GM12878 (cell line): ENCODE measurements around the gene IL10. TPM values are rescaled to one million over a fixed set of nuclear protein-coding genes. Genes with fewer than 3 reads are reported as not detected.

ENCODE experiments used
- BHLHE40 ChIP-seq, 2 experiments: fragments of 450-650 bp in 1 of 2; IDR thresholded peaks; 2 replicates each; pipeline ENCODE4 v1.6.1; 2011 to 2017; ENCODE audit warnings: low read depth in 2 of 2, borderline replicate concordance in 1 of 2, improper control_type of control experiment in 1 of 2, low read length in 1 of 2, mild to moderate bottlenecking in 1 of 2
- CHD1 ChIP-seq: IDR thresholded peaks from 2 replicates; pipeline ENCODE4 v1.6.1; 2012; ENCODE audit warnings: low read depth, low read length, improper control_type of control experiment
- CHD2 ChIP-seq: IDR thresholded peaks from 2 replicates; pipeline ENCODE4 v1.6.1; 2011; ENCODE audit warnings: low read depth, low read length, improper control_type of control experiment, borderline replicate concordance
- DPF2 ChIP-seq: fragments of 450-650 bp; IDR thresholded peaks from 2 replicates; pipeline ENCODE4 v1.6.1; 2017; ENCODE audit warnings: mild to moderate bottlenecking
- EP300 ChIP-seq, 2 experiments: fragments of 150-350 bp in 1 of 2; IDR thresholded peaks; 2 replicates each; pipeline ENCODE4 v1.6.1; 2011 to 2012; ENCODE audit warnings: low read depth in 2 of 2, low read length in 2 of 2, borderline replicate concordance in 1 of 2, improper control_type of control experiment in 1 of 2, inconsistent platforms in 1 of 2; ENCODE audit not compliant: control insufficient read depth in 1 of 2
- ESRRA ChIP-seq: IDR thresholded peaks from 2 replicates; pipeline ENCODE4 v1.6.1; 2012; ENCODE audit warnings: mild to moderate bottlenecking, low read length, improper control_type of control experiment
- EZH2 ChIP-seq: IDR thresholded peaks from 2 replicates; pipeline ENCODE4 v1.6.1; 2012; ENCODE audit warnings: low read depth, mild to moderate bottlenecking, control low read depth, inconsistent platforms, low read length, borderline replicate concordance; ENCODE audit not compliant: control insufficient read depth
- FOXM1 ChIP-seq: IDR thresholded peaks from 2 replicates; pipeline ENCODE4 v1.6.1; 2012; ENCODE audit warnings: low read depth, mild to moderate bottlenecking, inconsistent platforms, low read length, moderate library complexity
- GABPA ChIP-seq: IDR thresholded peaks from 2 replicates; pipeline ENCODE4 v1.6.1; 2014; ENCODE audit warnings: antibody characterized with exemption, low read depth, mild to moderate bottlenecking, inconsistent platforms
- GATAD2B ChIP-seq: fragments of 450-650 bp; conservative IDR thresholded peaks from 2 replicates; pipeline ENCODE4 v1.6.1; 2017; ENCODE audit warnings: low read depth, mild to moderate bottlenecking, moderate library complexity
- IKZF1 ChIP-seq: fragments of 450-650 bp; conservative IDR thresholded peaks from 2 replicates; pipeline ENCODE4 v1.6.1; 2017; ENCODE audit warnings: antibody characterized with exemption, mild to moderate bottlenecking
- IKZF2 ChIP-seq, 2 experiments: fragments of 450-650 bp; IDR thresholded peaks; 2 replicates each; pipeline ENCODE4 v1.6.1; 2017; ENCODE audit warnings: mild to moderate bottlenecking in 2 of 2, moderate library complexity in 2 of 2
- JUND ChIP-seq: IDR thresholded peaks from 2 replicates; pipeline ENCODE4 v1.6.1; 2012; ENCODE audit warnings: low read depth, mild to moderate bottlenecking, low read length, improper control_type of control experiment, moderate library complexity
- NRF1 ChIP-seq: conservative IDR thresholded peaks from 2 replicates; pipeline ENCODE4 v1.6.1; 2011; ENCODE audit warnings: mild to moderate bottlenecking, low read depth, low read length, improper control_type of control experiment
- POLR2A ChIP-seq: IDR thresholded peaks from 2 replicates; pipeline ENCODE4 v1.6.1; 2011; ENCODE audit warnings: low read depth, mild to moderate bottlenecking, low read length
- POLR2AphosphoS5 ChIP-seq: IDR thresholded peaks from 2 replicates; pipeline ENCODE4 v1.6.1; 2011; ENCODE audit warnings: mild to moderate bottlenecking, low read length, inconsistent platforms
- POU2F2 ChIP-seq: IDR thresholded peaks from 3 replicates; pipeline ENCODE4 v1.6.1; 2011; ENCODE audit warnings: low read depth, mild to moderate bottlenecking, low read length, borderline replicate concordance
- RFX5 ChIP-seq: IDR thresholded peaks from 2 replicates; pipeline ENCODE4 v1.6.1; 2011; ENCODE audit warnings: low read depth, low read length, improper control_type of control experiment
- RUNX3 ChIP-seq: IDR thresholded peaks from 2 replicates; pipeline ENCODE4 v1.6.1; 2012; ENCODE audit warnings: low read length, inconsistent platforms
- SMAD1 ChIP-seq: fragments of 450-650 bp; IDR thresholded peaks from 2 replicates; pipeline ENCODE4 v1.6.1; 2018; ENCODE audit warnings: mild to moderate bottlenecking, low read depth; ENCODE audit not compliant: partially characterized antibody
- SPI1 ChIP-seq: IDR thresholded peaks from 2 replicates; pipeline ENCODE4 v1.6.1; 2011; ENCODE audit warnings: low read depth, mild to moderate bottlenecking, low read length, moderate library complexity, borderline replicate concordance; ENCODE audit not compliant: insufficient read depth
- SUZ12 ChIP-seq: fragments of 200-600 bp; sonication (generic); IDR thresholded peaks from one replicate; pipeline ENCODE4 v1.6.1; 2018; ENCODE audit warnings: antibody characterized with exemption, mild to moderate bottlenecking; ENCODE audit not compliant: unreplicated experiment
- TARDBP ChIP-seq: IDR thresholded peaks from 2 replicates; pipeline ENCODE4 v1.6.1; 2016; ENCODE audit warnings: borderline replicate concordance
- TBL1XR1 ChIP-seq: IDR thresholded peaks from 2 replicates; pipeline ENCODE4 v1.6.1; 2012; ENCODE audit warnings: low read depth, low read length, improper control_type of control experiment
- TCF7 ChIP-seq: IDR thresholded peaks from 2 replicates; pipeline ENCODE4 v1.6.1; 2014; ENCODE audit warnings: antibody characterized with exemption, borderline replicate concordance
- YY1 ChIP-seq: IDR thresholded peaks from 2 replicates; pipeline ENCODE4 v1.6.1; 2011; ENCODE audit warnings: low read depth, mild to moderate bottlenecking, low read length
- ZNF207 ChIP-seq: fragments of 450-650 bp; IDR thresholded peaks from 2 replicates; pipeline ENCODE4 v1.6.1; 2014; ENCODE audit warnings: antibody characterized with exemption, mild to moderate bottlenecking, borderline replicate concordance
- ZNF274 ChIP-seq: IDR thresholded peaks from one replicate; pipeline ENCODE4 v1.8.0; 2011; ENCODE audit not compliant: insufficient read length, insufficient read depth
- ZNF384 ChIP-seq: IDR thresholded peaks from 2 replicates; pipeline ENCODE4 v1.6.1; 2012; ENCODE audit warnings: low read depth, mild to moderate bottlenecking, low read length, improper control_type of control experiment, borderline replicate concordance
- ZNF687 ChIP-seq: fragments of 450-650 bp; IDR thresholded peaks from 2 replicates; pipeline ENCODE4 v1.6.1; 2017; ENCODE audit warnings: mild to moderate bottlenecking, moderate library complexity
- polyA plus RNA-seq, 11 experiments: library from polyadenylated mRNA; depleted of rRNA in 4 of 11; unstranded in 6 of 11; stranded (reverse) in 5 of 11; fragments of >200 nt; fragmentation: Nextera tagmentation in 4 of 11; fragmentation: Illumina TruSeq in 1 of 11; extraction: Ambion mirVana in 4 of 11; extraction: Trizol in 1 of 11; gene quantifications; 1 replicate in 1 of 11; 2 replicates in 10 of 11; pipeline versions ENCODE4 v1.2.1 to v1.2.3, GENCODE V29; 2011 to 2016; ENCODE audit warnings: inconsistent platforms in 2 of 11, missing spikeins in 2 of 11, low read depth in 1 of 11
- total RNA-seq, 4 experiments: library from RNA; depleted of rRNA in 3 of 4; stranded (reverse); fragments of >200 nt in 3 of 4; fragmentation: Illumina TruSeq in 1 of 4; extraction: Trizol in 1 of 4; gene quantifications; 2 replicates each; pipeline versions ENCODE4 v1.2.1 to v1.2.3, GENCODE V29; 2013 to 2021

The IL10 gene
- total and polyA plus RNA-seq, 10 of the 15 experiments (the other 5 are each of a cell fraction or from before 2014, with no cell fraction given): 0.34 to 5.0 (median 1.1) TPM

- no peak for TF ChIP-seq EZH2
- TF ChIP-seq CHD1: no peak
- TF ChIP-seq TBL1XR1: peak; percentile 100
- TF ChIP-seq IKZF1: peak; percentile 98
- no peak for TF ChIP-seq ESRRA
- no peak for TF ChIP-seq NRF1
- peak; percentile 98 to 99 for TF ChIP-seq EP300 (IDR thresholded peaks at IDR 0.05; ENCODE audit: borderline replicate concordance in 1 of 2, control insufficient read depth in 1 of 2, low read depth in 2 of 2, low read length in 2 of 2)
- TF ChIP-seq RFX5: 0 out of 2 replicates have a peak, but pooled peaks have one; percentile 21
- peak; percentile 58; the same call in 1 of the 2 replicates for TF ChIP-seq ZNF687
- TF ChIP-seq CHD2: peak; percentile 79
- TF ChIP-seq BHLHE40 (IDR thresholded peaks at IDR 0.05; ENCODE audit: borderline replicate concordance in 1 of 2, low read depth in 2 of 2, low read length in 1 of 2): peak; percentile 98 to 99
- TF ChIP-seq ZNF274: no peak
- peak; percentile 98 for TF ChIP-seq IKZF2 (IDR thresholded peaks at IDR 0.05)
- TF ChIP-seq GABPA: peak; percentile 77
- peak; percentile 87 for TF ChIP-seq SMAD1
- TF ChIP-seq TARDBP: peak; percentile 68; the same call in 1 of the 2 replicates
- TF ChIP-seq JUND: peak; percentile 78; the same call in 1 of the 2 replicates
- peak; percentile 95 for TF ChIP-seq DPF2
- peak; percentile 76; the same call in 1 of the 2 replicates for TF ChIP-seq ZNF207
- TF ChIP-seq ZNF384: no peak
- TF ChIP-seq YY1: peak; percentile 62; the same call in 1 of the 2 replicates
- peak; percentile 99 for TF ChIP-seq TCF7
- peak; percentile 90 for TF ChIP-seq GATAD2B
- TF ChIP-seq FOXM1: peak; percentile 95
- TF ChIP-seq SUZ12: no peak
- TF ChIP-seq POLR2AphosphoS5: 0 out of 2 replicates have a peak, but pooled peaks have one; percentile 41
- peak; percentile 24; the same call in 1 of the 2 replicates for TF ChIP-seq SPI1
- peak; percentile 99 for TF ChIP-seq RUNX3
- peak; percentile 71; the same call in 1 of the 3 replicates for TF ChIP-seq POU2F2
- TF ChIP-seq POLR2A: peak; percentile 26; the same call in 1 of the 2 replicates
These were observed 31.0 kb upstream of the IL10 start (continued) for GRCh38 chr1:206803221-206803730.
